CD1c-positive myeloid dendritic cell (primary cell): Measurements from ENCODE around the gene TBC1D24.

Experiments used
- DNase-seq: peaks from one replicate; pipeline ENCODE4 v3.0.0-alpha.2; 2016; ENCODE audit errors: extremely low spot score

The TBC1D24 gene

DNA sequence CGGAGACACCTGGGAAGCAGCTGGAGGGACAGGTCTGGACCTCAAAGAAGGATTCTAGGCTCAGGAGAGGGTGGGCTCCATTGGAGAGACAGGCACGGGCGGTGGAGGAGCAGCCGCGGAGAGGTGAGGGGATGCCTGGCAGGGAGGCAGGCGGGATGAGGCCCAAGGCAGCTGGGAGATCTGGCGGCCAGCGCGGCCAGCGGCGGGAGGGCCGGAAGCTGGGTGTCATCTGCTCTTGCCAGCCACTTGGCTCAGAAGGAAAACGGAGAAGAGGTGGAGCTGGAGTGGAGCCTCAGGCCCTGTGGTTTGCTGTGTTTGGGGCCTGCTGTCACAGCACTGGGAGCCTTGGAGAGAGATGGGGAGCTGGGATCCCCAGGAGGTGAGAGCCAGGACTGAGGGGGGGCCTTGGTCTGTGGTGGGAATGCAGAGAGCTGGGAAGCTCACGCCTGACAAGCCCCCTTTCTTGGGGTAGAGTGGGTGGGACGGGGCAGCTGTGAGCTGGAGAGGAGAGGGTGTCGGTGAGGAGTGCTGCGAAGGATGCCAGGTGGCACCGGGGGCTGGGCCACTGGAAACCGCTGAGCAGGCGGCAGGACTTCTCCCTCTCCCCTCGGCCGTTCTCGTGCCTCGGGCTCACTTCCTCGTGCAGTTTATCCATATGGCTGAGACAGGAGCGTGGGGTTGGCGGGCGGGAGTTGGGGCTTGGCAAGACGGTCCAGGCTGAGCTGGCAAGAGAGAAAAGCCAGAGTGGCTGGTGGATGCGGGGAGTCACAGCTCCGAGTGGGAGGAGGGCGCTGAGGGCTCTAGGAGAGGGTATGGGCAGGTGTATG, 8.0 kb downstream of the TBC1D24 start:
- DNase-seq = peak; percentile 62

DNA sequence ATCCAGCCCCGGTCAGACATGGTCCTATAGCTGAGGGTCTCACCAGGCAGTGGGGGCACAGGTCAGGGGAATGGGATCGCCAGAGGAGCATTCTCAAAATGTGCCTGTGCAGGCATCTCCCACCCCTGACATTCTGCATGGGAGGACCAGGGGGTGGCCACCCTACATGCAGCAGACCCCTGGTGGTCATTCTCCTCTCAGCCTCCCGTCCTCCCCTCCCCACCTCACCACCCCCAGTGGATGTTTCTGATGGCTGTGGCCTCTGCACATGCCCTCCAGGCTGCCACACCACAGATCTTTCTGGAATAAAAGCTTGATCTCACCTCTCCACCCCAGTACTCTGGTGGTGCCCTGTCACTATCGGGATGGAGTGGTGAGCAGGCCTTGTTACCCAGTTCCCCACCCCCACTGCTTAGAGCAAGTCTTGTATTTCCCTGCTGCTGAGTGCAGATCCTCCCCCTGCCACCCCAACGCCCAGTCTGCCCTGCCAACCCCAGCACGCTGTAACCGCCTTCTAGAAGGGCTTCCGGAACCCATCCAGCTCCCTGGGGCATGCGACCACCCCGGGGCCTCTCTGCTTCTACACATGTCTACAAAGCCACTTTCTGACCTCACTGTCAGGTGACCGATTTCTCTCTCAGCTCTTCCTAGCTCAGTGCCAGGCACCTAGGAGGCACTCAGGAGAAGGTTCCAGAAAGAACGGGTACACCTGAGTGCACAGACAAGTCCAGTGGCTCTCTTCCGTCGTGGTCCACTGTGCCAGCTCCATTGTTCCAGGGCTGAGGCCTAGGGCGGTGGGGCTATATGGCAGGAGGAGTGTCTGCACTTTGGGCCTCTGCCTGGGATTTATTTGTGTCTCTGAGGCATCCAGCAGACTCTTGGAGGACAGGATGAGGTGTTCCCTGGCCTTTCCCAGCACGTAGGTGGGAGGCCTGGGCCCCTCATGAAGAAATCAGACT, 9.3 kb downstream of the TBC1D24 start:
- no peak for DNase-seq

DNA sequence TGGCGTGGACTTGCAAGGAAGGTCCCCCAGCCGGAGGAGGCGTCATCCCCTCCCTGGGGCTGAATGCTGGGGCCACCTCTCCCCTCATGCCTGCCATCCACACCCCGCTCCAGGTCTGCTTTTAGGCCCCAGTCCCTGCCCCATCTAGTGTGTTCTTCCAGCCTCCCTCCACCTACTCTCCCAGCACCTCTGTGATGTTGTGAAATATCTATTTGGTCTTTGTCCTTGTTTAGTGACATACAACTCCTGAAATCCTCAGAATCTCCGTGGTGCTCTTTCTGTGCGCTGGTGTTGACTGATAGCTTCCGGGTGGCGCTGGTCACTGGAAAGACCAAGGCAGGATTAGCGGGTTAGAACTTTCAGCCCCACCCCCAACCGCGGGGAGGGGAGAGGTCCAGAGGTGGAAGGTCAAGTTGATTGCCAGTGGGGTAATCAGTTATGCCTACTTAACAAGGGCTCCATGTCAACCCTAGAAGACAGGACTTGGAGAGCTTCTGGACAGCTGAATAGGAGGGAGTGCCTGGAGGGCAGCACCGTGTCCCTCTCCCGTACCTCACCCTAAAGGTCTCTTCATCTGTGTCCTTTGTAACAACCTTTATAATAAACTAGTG, 10.1 kb downstream of the TBC1D24 start:
- DNase-seq = no peak

DNA sequence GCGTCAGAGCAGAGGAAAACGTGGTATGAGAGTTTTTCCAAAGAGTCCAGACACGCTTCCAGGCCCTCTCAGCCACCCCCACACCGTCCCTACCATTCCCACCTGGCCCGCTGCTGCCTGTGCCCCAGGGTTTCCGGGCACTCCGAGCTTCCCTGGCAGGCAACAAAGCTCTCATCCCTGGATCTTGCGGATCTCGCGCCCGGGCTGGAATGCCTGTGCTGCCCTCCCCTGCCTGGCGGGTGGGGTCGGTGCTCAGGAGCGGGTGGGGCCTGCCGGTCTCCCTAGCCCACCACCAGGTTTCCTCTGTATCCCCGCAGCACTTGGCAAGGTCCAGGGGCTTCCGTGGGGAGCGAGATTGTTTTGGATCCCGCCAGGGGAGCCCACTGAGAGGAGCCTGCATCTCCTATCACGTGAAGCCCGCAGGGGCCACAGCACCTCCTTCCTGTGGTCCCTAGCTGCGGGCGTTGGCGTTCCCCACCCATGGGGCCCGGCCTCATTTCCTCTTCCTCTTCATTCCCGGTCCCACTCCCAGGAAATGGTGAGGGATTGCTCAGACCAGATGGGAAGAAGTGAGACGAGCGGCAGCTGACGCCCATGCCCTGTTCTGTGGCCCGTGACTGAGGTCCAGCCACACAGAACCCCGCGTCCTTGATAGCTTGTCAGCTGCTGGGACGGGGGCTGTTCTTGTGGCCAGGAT, 11.0 kb downstream of the TBC1D24 start:
- DNase-seq = peak; percentile 40

DNA sequence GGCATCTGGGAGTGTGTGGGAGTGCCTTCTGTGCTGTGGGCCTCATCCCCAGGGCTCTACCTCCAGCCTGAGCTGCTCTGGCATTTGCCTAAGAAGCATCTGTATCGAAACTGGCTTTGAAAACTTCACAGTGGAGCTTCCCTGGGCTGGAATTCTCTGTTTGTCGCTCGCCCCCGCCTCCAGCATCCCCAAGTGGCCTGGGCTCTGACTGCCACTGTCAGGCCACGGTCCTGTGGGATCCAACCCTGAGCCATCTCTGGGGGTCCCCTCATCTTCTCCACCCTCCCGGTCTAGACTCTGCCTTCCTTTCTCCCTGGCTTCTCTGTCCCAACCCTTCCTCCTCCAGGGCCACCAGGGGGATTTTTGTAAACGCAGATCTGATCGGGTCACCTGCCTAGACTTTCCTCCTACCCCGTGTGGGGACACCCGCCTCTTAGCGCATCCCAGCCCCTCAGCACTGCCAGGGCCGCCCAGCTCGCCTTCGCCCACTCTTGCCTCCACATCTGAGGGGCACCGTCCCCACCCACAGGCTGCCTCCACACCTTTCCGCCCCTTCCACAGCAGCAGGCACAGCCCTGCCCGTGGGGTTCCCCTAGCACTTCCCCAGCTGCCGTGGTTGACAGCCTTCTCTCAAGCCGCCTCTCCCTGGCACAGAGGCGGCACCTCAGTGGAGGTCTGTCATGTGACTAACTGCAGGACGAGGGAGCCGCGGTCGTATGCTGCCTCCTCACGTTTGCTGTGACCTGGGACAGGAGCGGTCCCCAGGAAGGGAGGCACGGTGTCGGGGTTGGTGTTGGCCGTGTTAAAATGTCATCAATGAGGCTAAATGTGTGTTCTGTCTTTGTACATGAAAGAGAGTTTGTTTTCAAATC, 12.0 kb downstream of the TBC1D24 start:
- DNase-seq = peak; percentile 81

DNA sequence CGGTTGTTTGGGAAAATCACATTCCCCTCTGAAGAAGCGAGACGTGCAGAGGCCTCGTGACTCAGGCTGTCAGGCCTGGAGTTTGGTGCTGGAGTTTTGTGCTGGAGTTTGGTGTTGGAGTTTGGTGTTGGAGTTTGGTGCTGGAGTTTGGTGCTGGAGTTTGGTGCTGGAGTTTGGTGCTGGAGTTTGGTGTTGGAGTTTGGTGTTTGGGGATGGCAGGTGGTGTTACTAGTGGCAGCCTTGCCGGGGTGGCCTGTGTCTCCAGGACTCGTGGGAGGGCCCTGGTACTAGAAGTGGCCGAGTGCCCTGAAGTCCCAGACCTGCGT, 12.6 kb downstream of the TBC1D24 start:
- no peak for DNase-seq

DNA sequence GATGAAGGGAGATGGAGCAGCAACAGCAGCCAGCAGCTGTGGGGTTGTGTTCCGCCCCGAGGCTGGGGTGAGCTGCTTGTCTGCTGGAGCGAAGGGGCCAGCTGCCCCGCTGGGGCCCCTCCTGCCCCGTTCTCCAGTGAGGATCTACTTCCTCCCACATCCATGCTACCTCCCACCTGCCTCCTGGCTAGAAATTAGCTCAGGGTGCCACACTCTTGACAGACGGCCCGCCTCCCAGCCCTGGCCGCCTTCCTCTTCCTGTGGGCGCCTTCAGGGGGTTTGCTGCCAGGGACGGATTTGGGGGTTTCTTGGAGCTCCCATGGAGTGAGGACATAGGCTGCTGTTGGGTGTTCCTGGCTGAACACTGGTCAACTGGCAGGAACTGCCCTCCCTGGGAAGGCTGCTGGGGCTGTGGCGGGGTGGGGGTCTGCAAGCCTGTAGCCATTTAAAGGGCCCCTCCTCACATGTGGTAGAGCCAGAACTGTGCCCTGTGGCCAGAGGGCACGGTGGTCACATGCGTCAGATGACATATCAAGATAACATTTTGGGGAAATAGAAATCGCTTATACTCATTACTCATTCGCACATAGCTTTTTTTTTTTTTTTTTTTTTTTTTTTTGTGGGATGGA, 13.1 kb downstream of the TBC1D24 start:
- peak; percentile 78 for DNase-seq

DNA sequence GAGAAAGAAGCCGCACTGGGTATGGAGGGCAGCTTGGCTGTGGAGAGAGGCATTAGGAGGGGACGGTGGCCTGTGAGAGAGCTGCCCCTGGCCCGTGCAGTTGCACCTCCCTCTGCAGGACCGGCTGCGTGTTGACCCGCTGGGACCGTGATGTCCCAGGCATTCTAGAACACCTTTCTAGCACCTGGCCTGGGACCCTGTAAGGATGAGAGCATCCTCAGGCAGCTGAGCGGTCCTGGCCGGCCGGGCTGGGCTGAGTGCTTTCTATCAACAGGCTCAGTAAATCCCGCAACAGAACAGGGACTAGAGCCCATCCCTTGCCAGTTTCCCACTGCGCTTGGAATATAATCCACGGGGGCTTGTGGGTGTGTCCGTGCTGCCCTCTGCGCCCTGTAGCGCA, 14.7 kb downstream of the TBC1D24 start:
- no peak for DNase-seq

DNA sequence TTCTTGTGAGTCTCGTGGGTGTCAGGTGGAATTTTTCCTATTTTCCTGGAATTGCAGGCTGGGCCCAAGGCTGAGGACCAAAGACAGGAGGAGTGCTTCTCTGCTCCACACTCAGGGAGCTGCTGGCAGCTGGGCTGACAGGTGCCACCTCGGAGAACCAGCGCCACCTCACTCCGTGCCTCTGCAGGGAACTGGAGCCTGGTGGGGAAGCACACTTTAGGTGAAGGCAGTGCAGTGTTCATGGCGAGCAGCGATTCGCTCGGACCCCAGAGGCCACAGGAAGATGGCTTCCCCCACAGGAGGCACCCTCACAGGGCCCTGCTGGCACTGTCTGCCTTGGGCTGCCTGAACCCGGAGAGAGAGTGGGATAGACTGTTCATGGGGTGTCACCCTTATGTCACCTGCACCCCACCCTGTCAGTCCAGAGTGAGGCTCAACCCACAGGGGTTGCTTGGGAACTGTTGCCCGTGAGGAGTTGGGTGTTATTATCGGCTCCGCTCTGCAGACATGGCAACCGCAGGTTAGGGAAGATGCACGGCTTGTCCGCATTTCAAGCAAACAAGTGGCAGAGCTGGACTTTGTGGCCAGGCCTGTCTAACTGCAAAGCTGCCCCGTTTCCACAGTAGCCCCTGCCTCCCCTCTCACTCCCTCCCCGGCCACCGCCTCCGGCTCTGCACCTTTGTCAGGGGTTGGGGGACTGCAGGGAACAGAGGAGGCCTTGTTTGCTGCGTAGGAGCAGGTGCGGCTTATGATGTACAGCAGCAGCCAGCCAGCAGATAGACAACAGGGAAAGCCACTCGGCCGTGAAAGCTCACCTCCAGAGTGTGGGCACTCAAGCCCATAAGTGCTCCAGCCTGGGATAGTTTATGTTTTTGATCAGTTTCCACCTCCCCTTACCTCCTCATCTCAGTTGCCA, 15.5 kb downstream of the TBC1D24 start:
- no peak for DNase-seq

DNA sequence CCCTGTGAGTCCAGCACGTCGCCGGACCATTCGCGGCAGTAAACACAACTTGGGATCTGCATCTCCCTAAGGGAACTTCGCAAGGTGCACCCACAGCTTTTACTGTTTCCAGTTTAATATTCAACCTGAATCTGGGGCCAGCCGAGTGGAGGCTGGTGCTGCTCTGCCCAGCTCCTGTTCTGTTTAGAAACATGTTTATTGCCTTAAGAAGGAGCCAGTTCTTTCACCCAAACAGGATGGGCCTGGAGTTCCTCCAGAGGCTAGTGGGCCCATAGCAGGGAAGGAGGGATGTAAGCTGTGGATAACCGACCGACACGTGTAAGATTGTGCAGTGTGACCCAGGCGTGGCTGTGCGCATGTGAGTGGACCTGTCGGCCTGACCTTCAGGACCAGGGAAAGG, 17.4 kb downstream of the TBC1D24 start:
- no peak for DNase-seq

DNA sequence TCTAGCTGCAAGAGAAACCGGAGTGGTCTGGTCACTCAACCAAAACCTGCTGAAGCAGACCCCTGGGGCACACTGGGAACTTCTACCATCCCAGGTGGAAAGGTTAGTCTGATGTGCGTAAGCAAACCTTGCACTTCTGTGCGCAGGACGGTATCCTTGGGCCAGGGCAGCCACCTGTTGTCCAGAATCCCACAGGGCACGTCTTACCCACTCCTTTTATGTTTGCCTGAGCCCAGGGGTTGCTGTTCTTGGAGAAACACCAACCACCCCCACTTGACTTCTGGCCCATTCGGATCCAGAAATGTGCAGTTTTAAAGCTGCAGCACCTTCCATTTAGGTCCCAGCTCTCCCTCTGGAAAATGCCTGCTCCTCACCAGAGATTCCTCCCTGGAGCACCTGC, 18.7 kb downstream of the TBC1D24 start:
- no peak for DNase-seq

DNA sequence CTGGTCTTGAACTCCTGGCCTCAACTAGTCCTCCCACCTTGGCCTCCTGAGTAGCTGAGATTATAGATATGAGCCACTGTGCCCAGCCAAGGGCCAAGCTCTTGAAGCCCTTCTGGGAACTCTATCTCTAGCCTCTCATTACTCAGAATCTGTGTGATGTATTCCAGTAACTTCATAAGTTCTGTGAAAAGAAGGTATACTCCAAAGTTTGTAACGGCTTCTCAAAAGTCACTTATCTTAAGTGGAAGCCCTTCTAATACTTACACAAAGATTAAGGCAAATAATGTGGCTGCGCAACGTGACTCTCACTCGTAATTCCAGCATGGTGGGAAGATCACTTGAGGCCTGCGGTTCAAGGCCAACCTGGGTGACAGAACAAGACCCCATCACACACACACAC, 19.7 kb downstream of the TBC1D24 start:
- no peak for DNase-seq

DNA sequence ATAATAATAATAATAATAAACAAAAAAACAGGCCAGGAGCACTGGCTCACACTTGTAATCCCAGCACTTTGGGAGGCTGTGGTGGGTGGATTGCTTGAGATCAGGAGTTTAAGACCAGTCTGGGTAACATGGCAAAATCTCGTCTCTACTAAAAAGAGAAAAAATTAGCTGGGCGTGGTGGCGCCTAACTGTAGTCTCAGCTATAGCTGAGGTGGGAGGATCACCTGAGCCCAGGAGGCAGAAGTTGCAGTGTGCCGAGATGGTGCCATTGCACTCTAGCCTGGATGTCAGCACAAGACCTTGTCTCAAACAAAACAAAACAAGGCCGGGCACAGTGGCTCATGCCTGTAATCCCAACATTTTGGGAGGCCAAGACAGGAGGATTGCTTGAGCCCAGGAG, 20.1 kb downstream of the TBC1D24 start:
- no peak for DNase-seq

DNA sequence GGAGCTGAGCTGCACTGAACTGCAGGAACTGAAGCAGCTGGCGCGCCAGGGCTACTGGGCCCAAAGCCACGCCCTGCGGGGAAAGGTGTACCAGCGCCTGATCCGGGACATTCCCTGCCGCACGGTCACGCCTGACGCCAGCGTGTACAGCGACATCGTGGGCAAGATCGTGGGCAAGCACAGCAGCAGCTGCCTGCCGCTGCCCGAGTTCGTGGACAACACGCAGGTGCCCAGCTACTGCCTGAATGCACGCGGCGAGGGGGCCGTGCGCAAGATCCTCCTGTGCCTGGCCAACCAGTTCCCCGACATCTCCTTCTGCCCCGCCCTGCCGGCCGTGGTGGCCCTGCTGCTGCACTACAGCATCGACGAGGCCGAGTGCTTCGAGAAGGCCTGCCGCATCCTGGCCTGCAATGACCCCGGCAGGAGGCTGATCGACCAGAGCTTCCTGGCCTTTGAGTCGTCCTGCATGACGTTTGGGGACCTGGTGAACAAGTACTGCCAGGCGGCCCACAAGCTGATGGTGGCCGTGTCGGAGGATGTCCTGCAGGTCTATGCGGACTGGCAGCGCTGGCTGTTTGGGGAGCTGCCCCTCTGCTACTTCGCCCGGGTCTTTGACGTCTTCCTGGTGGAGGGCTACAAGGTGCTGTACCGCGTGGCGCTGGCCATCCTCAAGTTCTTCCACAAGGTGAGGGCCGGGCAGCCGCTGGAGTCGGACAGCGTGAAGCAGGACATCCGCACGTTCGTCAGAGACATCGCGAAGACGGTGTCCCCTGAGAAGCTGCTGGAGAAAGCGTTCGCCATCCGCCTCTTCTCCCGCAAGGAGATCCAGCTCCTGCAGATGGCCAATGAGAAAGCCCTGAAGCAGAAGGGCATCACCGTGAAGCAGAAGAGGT, 21.5 kb downstream of the TBC1D24 start:
- no peak for DNase-seq

DNA sequence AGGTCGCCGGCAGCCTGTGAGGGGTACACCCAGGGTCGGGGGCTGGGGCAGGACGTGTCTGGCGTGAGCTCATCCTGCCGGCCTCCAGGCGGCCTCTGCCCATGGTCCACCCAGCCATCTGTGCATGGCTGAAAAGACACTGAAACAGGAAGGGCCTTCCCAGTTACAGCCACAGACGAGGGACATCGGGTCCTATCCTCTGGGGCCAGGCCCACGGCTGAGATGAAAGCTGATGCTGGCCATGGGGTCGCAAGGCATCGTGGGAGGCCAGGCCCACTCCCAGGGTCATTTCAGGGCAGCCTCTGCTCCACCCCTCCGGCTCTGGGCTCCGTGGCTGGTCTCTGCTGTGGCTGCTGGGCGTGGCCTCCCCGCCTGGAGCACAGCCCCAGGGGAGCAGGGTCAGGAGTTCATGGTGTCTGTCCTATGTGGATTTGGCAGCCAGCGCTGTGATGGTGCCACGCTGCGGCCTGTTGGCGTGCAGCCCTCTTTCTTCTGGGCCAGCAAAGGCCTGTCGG, 22.2 kb downstream of the TBC1D24 start:
- no peak for DNase-seq

DNA sequence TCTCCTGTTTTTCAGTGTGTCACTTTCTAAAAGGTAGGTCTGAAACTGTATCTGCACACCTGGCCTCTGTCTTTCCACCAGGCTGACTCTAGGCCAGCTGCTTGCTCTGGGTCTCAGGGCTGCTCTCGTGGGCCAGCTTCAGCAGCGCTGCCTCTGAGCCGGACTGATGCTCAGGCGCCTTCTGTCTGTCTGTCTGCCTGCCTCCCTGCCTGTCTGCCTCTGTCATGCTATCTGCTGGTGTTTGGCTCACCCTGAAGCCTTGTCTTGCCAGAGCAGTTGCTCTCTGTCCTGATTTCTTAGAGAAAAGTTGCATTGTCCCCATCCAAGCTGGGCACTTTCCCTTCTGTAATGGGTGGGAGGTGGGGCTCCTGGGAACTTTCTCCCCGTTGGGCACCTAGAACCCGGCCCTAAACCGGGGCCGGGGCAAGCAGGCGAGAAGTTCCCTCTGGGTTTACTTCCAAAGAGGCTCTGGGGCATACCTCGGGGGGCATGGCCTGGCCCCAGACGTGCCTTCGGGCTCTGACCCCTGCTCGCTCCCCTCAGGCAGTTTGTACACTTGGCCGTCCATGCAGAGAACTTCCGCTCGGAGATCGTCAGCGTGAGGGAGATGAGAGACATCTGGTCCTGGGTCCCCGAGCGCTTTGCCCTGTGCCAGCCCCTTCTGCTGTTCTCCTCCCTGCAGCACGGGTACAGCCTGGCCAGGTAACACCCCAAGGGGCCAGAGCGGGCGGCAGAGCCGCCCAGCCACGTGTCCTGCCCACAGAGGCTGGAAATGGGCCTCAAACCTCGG, 23.0 kb downstream of the TBC1D24 start:
- DNase-seq = no peak

DNA sequence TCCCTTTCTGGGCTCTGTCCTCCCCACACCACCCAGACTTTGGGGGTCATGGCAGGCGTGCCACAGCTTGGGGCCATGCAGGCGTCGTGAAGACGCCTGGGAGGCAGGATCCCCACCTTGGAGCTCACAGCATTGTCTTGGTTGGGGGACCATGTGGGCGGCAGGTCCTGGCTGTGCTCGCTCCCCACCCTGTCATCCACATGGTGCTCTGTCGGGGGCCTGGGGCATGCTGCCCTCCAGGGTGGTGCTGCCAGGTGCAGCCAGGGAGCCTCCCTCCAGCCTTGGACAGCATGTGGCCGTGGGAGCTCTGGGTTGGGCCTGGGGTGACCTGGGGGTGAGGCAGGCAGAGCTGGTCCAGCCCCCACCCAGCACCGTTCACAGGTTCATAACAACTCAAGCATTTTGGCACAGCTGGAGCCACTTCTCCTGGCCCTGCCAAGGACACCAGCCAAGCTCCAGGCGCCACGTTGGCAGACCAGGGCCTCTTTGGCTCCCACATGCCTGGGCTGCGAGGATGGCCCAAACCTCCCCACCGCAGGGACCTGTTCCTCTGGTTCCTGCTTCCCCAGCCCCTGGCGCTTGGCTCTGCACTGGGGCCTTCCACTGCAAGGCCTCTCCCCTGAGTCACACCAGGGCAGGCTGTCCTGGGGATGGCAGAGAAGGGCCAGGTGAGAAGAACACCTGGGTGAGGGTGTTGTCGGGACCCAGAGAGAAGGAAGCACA, 23.8 kb downstream of the TBC1D24 start:
- DNase-seq = no peak
